GM18873 (cell line): ENCODE results near the gene SEMA3A.
"Not testable (repeated sequence)": the region's sequence is repeated elsewhere in the genome, so short reads cannot be mapped to it uniquely, and the experiment has no call there.

Experiments
- ATAC-seq: cut with Tn5 transposase; IDR thresholded peaks from one replicate; pipeline ENCODE4 v1.9.1; 2021; ENCODE audit warnings: mild to moderate bottlenecking, moderate library complexity, moderate number of reproducible peaks; ENCODE audit not compliant: unreplicated experiment, low FRiP score

Gene SEMA3A

DNA sequence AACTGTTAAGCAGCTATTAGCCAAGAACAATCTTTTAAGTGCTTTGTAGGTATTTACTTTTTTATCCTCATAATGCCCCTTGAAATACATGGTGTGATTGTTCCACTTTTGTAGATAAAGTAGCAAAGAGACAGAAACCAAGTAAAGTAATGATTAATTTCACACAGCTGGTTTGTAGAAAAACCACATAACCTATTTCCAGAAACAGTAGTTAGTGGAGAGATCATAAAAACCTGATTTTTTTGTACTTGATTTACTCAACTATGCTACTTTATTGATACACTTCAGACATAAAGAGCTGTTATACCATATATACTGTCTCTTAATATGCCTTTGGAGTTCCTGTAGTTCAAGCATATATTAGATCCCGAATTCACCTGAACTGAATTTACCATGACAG is 118.4 kb downstream of the SEMA3A start:
- ATAC-seq = no peak

- no peak for ATAC-seq
Measured at GRCh38 chr7:84073186-84073875, 121.3 kb downstream of the SEMA3A start.

- ATAC-seq = no peak
Measured at GRCh38 chr7:84070770-84071169, 123.8 kb downstream of the SEMA3A start.

DNA sequence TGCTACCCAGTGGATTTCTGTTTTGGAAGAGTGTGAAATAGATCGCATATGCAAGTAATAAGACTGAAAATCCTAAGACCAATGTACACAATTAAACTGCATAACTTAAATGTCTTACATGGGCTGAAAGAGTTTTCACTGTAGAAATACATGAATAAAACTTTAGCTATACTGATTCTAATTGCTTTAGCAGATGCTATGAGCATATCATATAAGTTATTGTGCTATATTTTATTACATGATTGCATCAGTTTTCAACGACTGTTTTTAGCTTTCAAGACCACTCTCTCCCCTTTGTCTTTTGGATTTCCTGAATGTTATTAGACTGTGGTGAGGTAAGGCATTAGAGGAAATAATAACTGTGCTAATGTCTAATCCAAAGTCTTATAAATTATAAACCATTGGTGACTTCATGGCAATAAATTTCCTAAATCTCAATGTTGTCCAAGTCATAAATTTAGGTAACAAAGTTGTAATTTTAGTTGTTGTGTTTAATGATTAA is 124.5 kb downstream of the SEMA3A start:
- no peak for ATAC-seq

DNA sequence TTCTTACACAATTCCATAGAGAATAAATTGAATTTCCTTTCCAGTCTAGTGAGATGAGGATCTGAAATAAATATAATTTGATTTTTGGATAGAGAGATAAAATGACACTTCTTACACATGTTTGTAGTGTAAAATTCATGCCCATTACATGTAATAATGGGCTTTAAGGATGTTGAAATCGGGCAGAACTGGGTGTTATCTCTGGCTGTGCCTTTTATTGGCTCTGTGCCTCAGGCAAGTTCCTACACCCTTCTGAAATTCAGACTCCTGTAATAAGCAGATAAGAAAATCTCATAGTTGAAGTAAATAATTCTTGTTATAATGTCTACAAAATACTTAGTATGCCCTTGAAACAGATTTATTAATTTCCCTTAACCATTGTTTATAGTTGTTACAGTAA is 125.6 kb downstream of the SEMA3A start:
- ATAC-seq = no peak

DNA sequence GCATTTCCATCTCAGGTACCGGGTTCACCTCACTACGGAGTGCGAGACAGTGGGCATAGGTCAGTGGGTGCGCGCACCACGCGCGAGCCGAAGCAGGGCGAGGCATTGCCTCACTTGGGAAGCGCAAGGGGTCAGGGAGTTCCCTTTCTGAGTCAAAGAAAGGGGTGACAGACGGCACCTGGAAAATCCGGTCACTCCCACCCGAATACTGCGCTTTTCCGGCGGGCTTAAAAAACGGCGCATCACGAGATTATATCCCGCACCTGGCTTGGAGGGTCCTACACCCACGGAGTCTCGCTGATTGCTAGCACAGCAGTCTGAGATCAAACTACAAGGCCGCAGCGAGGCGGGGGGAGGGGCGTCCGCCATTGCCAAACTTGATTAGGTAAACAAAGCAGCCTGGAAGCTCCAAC is 132.1 kb downstream of the SEMA3A start:
- not testable (repeated sequence) for ATAC-seq

- ATAC-seq = no peak
Measured at GRCh38 chr7:84060760-84061261, 133.8 kb downstream of the SEMA3A start.

DNA sequence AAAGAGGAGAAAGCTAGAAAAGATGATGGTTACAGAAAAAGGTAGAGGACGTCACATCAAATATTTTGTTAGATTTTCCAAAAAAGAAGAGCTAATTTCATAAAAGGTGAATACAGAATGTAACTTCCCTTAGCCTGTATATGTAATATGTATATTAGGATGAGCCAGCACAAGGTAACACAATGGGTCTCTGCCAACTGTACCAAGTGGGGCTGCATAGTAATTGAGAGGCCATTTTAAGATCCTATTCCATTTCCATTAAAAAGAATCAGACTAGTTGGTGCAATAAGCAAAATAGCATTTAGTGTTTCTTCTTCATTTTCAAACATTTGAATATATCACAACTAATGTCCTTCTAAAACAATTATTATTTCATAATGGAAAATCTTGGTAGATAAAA is 134.6 kb downstream of the SEMA3A start:
- no peak for ATAC-seq

GRCh38 chr7:84058311-84059076 is 136.1 kb downstream of the SEMA3A start:
- no peak for ATAC-seq

DNA sequence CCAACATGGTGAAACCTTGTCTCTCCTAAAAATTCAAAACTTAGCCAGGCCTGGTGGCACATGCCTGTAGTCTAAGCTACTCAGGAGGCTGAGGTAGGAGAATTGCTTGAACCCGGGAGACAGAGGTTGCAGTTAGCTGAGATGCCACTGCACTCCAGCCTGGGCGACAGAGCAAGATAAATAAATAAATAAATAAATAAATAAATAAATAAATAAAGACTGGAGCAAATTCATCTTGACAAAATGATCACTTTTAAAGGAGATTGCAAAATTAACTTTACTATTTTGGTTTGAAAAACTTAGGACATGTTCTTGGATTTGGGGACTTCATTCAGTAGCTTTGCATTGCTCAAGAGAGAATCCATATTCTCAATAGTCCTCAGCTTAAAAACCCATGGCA is 137.0 kb downstream of the SEMA3A start:
- ATAC-seq = no peak

- no peak for ATAC-seq
Measured at GRCh38 chr7:84055904-84056605, 138.5 kb downstream of the SEMA3A start.

- not testable (repeated sequence) for ATAC-seq
Measured at GRCh38 chr7:84055199-84055598, 139.4 kb downstream of the SEMA3A start.

- no peak for ATAC-seq
Measured at GRCh38 chr7:84049071-84049836, 145.3 kb downstream of the SEMA3A start.

DNA sequence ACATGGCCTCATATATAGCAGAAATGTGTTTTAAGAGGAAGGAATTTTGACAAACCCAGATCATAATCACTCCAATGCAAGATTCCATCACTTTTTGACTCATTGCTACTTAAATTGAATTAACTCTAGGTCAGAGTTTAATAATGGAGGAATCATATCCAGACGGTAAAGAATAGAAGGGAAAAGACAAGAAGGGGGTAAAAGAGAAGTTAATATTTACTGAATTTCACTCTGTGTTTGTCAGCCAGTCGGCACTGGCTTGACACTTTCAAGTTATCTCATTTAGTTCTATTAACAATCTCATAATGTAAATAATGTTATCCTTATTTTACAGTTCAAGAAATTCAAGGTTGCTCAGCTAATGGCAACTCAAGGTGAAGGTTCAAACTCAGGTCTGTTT is 147.5 kb downstream of the SEMA3A start:
- ATAC-seq = no peak

DNA sequence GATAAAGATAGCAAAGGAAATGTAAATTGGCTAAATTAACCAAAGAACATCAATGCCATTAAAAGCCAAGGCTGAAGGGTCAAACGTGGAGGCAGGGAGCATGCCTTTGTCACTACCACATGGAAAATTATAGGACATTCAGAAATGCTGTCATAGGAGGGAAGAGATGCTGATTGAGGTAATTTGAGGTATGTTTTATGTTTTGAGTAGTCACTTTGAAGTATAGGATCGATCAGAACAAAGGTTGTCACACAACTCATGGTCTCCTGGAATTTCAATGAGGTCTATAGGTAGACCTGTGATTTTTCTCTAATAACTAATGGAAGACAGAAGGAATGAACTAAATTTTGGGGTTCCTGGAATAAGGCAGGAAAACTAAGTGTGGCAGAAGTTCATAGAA is 149.8 kb downstream of the SEMA3A start:
- ATAC-seq = no peak

DNA sequence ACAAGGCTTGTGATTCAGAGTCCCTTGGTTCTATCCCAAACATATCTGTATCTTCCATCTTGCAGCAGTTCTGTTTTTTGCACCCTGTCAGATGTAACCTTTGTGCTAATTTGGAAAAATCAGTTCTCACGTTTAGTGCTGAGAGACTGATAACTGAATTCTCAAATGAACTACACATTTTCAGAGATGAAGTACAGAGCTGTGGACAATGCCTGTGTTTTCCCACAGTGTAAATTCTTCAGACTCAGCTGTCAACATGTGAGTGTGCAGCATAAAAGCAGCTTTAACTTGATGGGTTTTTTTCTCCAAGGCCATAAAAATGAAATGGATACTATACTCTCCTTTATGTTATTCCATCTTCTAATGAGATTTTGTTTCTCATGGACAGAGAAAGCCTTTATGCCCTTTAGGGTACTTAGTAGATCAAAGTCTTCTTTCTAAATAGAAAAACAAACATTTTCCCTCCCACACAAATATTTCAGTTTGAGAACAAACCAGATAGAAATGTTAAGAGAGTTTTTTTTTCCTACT is 150.9 kb downstream of the SEMA3A start:
- ATAC-seq = no peak

DNA sequence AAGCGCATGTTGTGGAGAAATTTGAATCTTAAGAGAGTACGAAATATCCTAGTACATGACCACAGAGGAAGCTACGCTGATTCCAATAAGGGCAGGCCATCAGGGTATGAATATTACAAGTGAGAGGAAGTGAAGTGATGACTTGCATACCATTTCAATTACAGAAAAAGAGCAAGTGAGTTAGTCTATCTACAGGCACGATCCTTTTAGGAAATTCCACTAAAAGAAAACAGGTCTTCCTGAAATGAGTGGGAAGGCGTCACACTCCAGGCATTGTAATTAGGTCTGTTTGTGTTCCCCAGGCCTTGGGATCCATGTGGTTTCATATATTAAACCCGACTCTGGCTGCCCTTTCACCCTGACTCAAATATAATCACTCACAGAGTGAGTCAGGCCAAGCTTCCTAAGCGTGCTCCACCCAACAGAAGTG is 152.5 kb downstream of the SEMA3A start:
- ATAC-seq = no peak

- no peak for ATAC-seq
Measured at GRCh38 chr7:84041649-84042048, 152.9 kb downstream of the SEMA3A start.

GRCh38 chr7:84040355-84040754 is 154.2 kb downstream of the SEMA3A start:
- no peak for ATAC-seq

GRCh38 chr7:84039432-84039831 is 155.2 kb downstream of the SEMA3A start:
- no peak for ATAC-seq
